ENCODE data around the gene TGFBR2. TPM values are rescaled to one million over a fixed set of nuclear protein-coding genes. Genes with fewer than 3 reads are reported as not detected.

Gene TGFBR2
- polyA plus RNA-seq, 1 of the 3 experiments (the other 2 are of a cell fraction): 48.3 TPM

DNA sequence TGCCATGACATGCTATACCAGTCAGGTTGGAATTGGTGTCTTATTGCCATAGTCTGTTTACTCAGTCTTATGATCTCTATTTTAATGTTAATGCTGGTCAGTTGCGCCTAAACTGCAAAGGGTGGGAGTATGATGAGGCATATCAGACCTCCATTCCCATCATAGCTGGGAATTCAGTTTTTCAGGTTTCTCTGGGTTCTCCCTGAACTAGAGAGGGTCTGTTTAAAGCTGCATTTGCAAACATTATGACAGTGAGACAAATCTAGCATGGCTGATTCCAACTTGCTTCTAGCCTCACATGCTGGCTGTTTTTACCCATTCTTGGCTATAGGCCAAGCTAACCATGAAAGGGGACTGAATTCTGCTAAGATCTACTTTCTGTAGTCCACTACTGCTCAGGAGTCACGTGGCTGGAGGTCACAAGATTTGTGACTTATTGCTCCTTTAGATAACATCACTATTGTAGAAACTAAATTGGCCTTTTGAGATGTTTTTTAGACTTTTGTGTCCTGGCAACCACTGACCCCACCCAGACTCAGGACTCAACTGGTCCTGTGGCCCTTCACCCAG lies 96.5 kb downstream of the TGFBR2 start:
- ChIA-PET CTCF (interaction anchor here (2.0 to 2.5 kb wide), 3 partner anchors 9 to 661 kb away, joined by 8 to 18 read pairs (median 9); no protein-coding TSS in a partner anchor), POLR2A (no interaction called here)
- 85% methylated on average over 2 of the region's 2 CpGs for WGBS (ENCODE audit: low lambda C conversion rate)
- no peaks in the 10 kb centered on the region for H4K20me1 ChIP-seq (ENCODE audit: insufficient read depth)
- H3K9me2 ChIP-seq: no peaks in the 10 kb centered on the region
- no peaks in the 10 kb centered on the region for H3K79me2 ChIP-seq (ENCODE audit: insufficient read depth)
- H3K4me2 ChIP-seq: no peak overlapping the region
- no peak overlapping the region for H3K9ac ChIP-seq
- H3K27me3 ChIP-seq (ENCODE audit: insufficient read depth): no peaks in the 10 kb centered on the region
- no peaks in the 10 kb centered on the region for H3K9me3 ChIP-seq
- TF ChIP-seq NRF1 (IDR thresholded peaks at IDR 0.05; ENCODE audit: low read depth, low read length) (no peak), FOXM1 (IDR thresholded peaks at IDR 0.05; ENCODE audit: low read depth) (no peak), SIN3A (IDR thresholded peaks at IDR 0.05; ENCODE audit: borderline replicate concordance, low read depth, low read length) (no peak), FOXJ3 (CRISPR knock-in tag; IDR thresholded peaks at IDR 0.05) (no peak), POLR2AphosphoS5 (IDR thresholded peaks at IDR 0.05; ENCODE audit: low read depth, low read length) (no peak), JUND (IDR thresholded peaks at IDR 0.05) (no peak), EZH2phosphoT487 (IDR thresholded peaks at IDR 0.05; ENCODE audit: borderline replicate concordance, low read depth) (no peak), TAF1 (IDR thresholded peaks at IDR 0.05; ENCODE audit: borderline replicate concordance, low read depth, low read length) (no peak), ZBTB33 (IDR thresholded peaks at IDR 0.05; ENCODE audit: borderline replicate concordance, low read depth) (no peak), GABPA (IDR thresholded peaks at IDR 0.05; ENCODE audit: low read depth) (no peak), RFX5 (IDR thresholded peaks at IDR 0.05; ENCODE audit: low read length) (no peak)
- TF ChIP-seq, protein P1, sequence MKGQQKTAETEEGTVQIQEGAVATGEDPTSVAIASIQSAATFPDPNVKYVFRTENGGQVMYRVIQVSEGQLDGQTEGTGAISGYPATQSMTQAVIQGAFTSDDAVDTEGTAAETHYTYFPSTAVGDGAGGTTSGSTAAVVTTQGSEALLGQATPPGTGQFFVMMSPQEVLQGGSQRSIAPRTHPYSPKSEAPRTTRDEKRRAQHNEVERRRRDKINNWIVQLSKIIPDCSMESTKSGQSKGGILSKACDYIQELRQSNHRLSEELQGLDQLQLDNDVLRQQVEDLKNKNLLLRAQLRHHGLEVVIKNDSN (IDR thresholded peaks at IDR 0.05; ENCODE audit: borderline replicate concordance, low read depth): no peak
- TF ChIP-seq, protein P2, sequence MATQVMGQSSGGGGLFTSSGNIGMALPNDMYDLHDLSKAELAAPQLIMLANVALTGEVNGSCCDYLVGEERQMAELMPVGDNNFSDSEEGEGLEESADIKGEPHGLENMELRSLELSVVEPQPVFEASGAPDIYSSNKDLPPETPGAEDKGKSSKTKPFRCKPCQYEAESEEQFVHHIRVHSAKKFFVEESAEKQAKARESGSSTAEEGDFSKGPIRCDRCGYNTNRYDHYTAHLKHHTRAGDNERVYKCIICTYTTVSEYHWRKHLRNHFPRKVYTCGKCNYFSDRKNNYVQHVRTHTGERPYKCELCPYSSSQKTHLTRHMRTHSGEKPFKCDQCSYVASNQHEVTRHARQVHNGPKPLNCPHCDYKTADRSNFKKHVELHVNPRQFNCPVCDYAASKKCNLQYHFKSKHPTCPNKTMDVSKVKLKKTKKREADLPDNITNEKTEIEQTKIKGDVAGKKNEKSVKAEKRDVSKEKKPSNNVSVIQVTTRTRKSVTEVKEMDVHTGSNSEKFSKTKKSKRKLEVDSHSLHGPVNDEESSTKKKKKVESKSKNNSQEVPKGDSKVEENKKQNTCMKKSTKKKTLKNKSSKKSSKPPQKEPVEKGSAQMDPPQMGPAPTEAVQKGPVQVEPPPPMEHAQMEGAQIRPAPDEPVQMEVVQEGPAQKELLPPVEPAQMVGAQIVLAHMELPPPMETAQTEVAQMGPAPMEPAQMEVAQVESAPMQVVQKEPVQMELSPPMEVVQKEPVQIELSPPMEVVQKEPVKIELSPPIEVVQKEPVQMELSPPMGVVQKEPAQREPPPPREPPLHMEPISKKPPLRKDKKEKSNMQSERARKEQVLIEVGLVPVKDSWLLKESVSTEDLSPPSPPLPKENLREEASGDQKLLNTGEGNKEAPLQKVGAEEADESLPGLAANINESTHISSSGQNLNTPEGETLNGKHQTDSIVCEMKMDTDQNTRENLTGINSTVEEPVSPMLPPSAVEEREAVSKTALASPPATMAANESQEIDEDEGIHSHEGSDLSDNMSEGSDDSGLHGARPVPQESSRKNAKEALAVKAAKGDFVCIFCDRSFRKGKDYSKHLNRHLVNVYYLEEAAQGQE (IDR thresholded peaks at IDR 0.05; ENCODE audit: low read depth, low read length): no peak
- peaks cover 4 to 31% of the 10 kb centered on the region in 2 experiments for H3K36me3 ChIP-seq (replicated peaks in 1 of 2; ENCODE audit: control insufficient read depth in 1 of 2, insufficient read depth in 2 of 2, low read length in 1 of 2)
- peaks cover 0 to 5% of the 10 kb centered on the region in 2 experiments; a peak in 1 of 4 replicates for H3K4me1 ChIP-seq (ENCODE audit: control insufficient read depth in 1 of 2, insufficient read depth in 2 of 2, low read depth in 1 of 2, low read length in 1 of 2)
- H3K27ac ChIP-seq (ENCODE audit: low read depth in 2 of 2, low read length in 1 of 2): no peak overlapping the region
- DNase-seq: no peak
- H2AFZ ChIP-seq (ENCODE audit: low read depth): no peak overlapping the region
- H3F3A ChIP-seq (replicated peaks; ENCODE audit: insufficient read depth): no peaks in the 10 kb centered on the region
- H3K4me3 ChIP-seq (ENCODE audit: low read depth in 2 of 2, low read length in 1 of 2): no peak overlapping the region
